ENCODE results near the gene SPATA21. TPM values are rescaled to one million over a fixed set of nuclear protein-coding genes. Genes with fewer than 3 reads are reported as not detected.

Gene SPATA21
- total and polyA plus RNA-seq, 2 experiments from 2014 or later: not detected

- Histone ChIP-seq H3K4me1 (ENCODE audit: insufficient read depth) (no peaks in the 10 kb centered on the region), H3K9me3 (ENCODE audit: low read depth) (no peaks in the 10 kb centered on the region), H3K27ac (no peak overlapping the region), H3K9ac (no peak overlapping the region), H3K4me2 (ENCODE audit: unreplicated experiment) (no peak overlapping the region), H3K4me3 (no peak overlapping the region), H3K36me3 (ENCODE audit: low read depth) (peaks cover 4% of the 10 kb centered on the region), H3K27me3 (replicated peaks; ENCODE audit: insufficient read depth) (no peaks in the 10 kb centered on the region), H3K79me2 (ENCODE audit: insufficient read depth) (no peaks in the 10 kb centered on the region), H3K9me2 (ENCODE audit: insufficient read depth) (no peaks in the 10 kb centered on the region), H3F3A (ENCODE audit: insufficient read depth) (no peaks in the 10 kb centered on the region), H2AFZ (no peak overlapping the region), H4K20me1 (ENCODE audit: insufficient read depth) (no peaks in the 10 kb centered on the region)
- DNase-seq: no peak
- WGBS, 2 experiments (ENCODE audit: low coverage in 1 of 2, low lambda C conversion rate in 2 of 2, missing lambda C conversion rate in 2 of 2): 91 to 92% methylated on average over 23 to 27 of the region's 28 CpGs
- TF ChIP-seq EZH2phosphoT487 (IDR thresholded peaks at IDR 0.05; ENCODE audit: insufficient read depth, low read depth): no peak
- TF ChIP-seq EZH2 (IDR thresholded peaks at IDR 0.05; ENCODE audit: insufficient read depth, poor library complexity, severe bottlenecking): no peak
- in situ Hi-C loops (cut with MboI): no loop called here
Measured at GRCh38 chr1:16474166-16474800, 37.1 kb upstream of the SPATA21 start.

- TF ChIP-seq EZH2 (IDR thresholded peaks at IDR 0.05; ENCODE audit: insufficient read depth, poor library complexity, severe bottlenecking) (no peak), EZH2phosphoT487 (IDR thresholded peaks at IDR 0.05; ENCODE audit: insufficient read depth, low read depth) (no peak)
- H3K36me3 ChIP-seq (ENCODE audit: low read depth): peaks cover 2% of the 10 kb centered on the region
- H3K9ac ChIP-seq: no peak overlapping the region
- in situ Hi-C loops (cut with MboI): no loop called here
- 0 out of 2 replicates have a peak, but pooled peaks cover 6% of the 10 kb centered on the region for H3F3A ChIP-seq (ENCODE audit: insufficient read depth)
- WGBS, 2 experiments (ENCODE audit: low coverage in 1 of 2, low lambda C conversion rate in 2 of 2, missing lambda C conversion rate in 2 of 2): 98 to 100% methylated on average over 3 of the region's 3 CpGs
- no peaks in the 10 kb centered on the region for H3K27me3 ChIP-seq (replicated peaks; ENCODE audit: insufficient read depth)
- H3K4me3 ChIP-seq: no peak overlapping the region
- no peaks in the 10 kb centered on the region for H4K20me1 ChIP-seq (ENCODE audit: insufficient read depth)
- DNase-seq: no peak
- no peak overlapping the region for H2AFZ ChIP-seq
- H3K9me3 ChIP-seq (ENCODE audit: low read depth): no peaks in the 10 kb centered on the region
- no peaks in the 10 kb centered on the region for H3K79me2 ChIP-seq (ENCODE audit: insufficient read depth)
- no peaks in the 10 kb centered on the region for H3K9me2 ChIP-seq (ENCODE audit: insufficient read depth)
- H3K4me2 ChIP-seq (ENCODE audit: unreplicated experiment): no peak overlapping the region
- no peak overlapping the region for H3K27ac ChIP-seq
- no peaks in the 10 kb centered on the region for H3K4me1 ChIP-seq (ENCODE audit: insufficient read depth)
Measured at GRCh38 chr1:16468558-16468957, 31.3 kb upstream of the SPATA21 start.

- DNase-seq: no peak
- no peaks in the 10 kb centered on the region for H3K79me2 ChIP-seq (ENCODE audit: insufficient read depth)
- H3K27ac ChIP-seq: no peak overlapping the region
- H2AFZ ChIP-seq: no peak overlapping the region
- TF ChIP-seq EZH2phosphoT487 (IDR thresholded peaks at IDR 0.05; ENCODE audit: insufficient read depth, low read depth): no peak
- TF ChIP-seq EZH2 (IDR thresholded peaks at IDR 0.05; ENCODE audit: insufficient read depth, poor library complexity, severe bottlenecking): no peak
- H3K9me3 ChIP-seq (ENCODE audit: low read depth): no peaks in the 10 kb centered on the region
- no peaks in the 10 kb centered on the region for H3K9me2 ChIP-seq (ENCODE audit: insufficient read depth)
- H3K4me3 ChIP-seq: no peak overlapping the region
- in situ Hi-C loops (cut with MboI): no loop called here
- peaks cover 8% of the 10 kb centered on the region; the same call in 1 of the 2 replicates for H3K36me3 ChIP-seq (ENCODE audit: low read depth)
- no peak overlapping the region for H3K4me2 ChIP-seq (ENCODE audit: unreplicated experiment)
- WGBS, 2 experiments (ENCODE audit: low coverage in 1 of 2, low lambda C conversion rate in 2 of 2, missing lambda C conversion rate in 2 of 2): 94% methylated on average over 21 of the region's 21 CpGs
- H3K27me3 ChIP-seq (replicated peaks; ENCODE audit: insufficient read depth): no peaks in the 10 kb centered on the region
- 0 out of 2 replicates have a peak, but pooled peaks cover 9% of the 10 kb centered on the region for H3F3A ChIP-seq (ENCODE audit: insufficient read depth)
- no peaks in the 10 kb centered on the region for H4K20me1 ChIP-seq (ENCODE audit: insufficient read depth)
- H3K4me1 ChIP-seq (ENCODE audit: insufficient read depth): no peaks in the 10 kb centered on the region
- no peak overlapping the region for H3K9ac ChIP-seq
Measured at GRCh38 chr1:16464917-16465625, 27.8 kb upstream of the SPATA21 start.

- Histone ChIP-seq H3K9me3 (ENCODE audit: low read depth) (no peaks in the 10 kb centered on the region), H3K27ac (no peak overlapping the region), H3K36me3 (ENCODE audit: low read depth) (peaks cover 28% of the 10 kb centered on the region), H3F3A (ENCODE audit: insufficient read depth) (0 out of 2 replicates have a peak, but pooled peaks cover 9% of the 10 kb centered on the region), H3K27me3 (replicated peaks; ENCODE audit: insufficient read depth) (no peaks in the 10 kb centered on the region), H3K4me1 (ENCODE audit: insufficient read depth) (no peaks in the 10 kb centered on the region), H4K20me1 (ENCODE audit: insufficient read depth) (no peaks in the 10 kb centered on the region), H3K4me2 (ENCODE audit: unreplicated experiment) (no peak overlapping the region), H3K9me2 (ENCODE audit: insufficient read depth) (no peaks in the 10 kb centered on the region), H2AFZ (no peak overlapping the region), H3K9ac (no peak overlapping the region), H3K79me2 (ENCODE audit: insufficient read depth) (no peaks in the 10 kb centered on the region), H3K4me3 (no peak overlapping the region)
- WGBS, 2 experiments (ENCODE audit: low coverage in 1 of 2, low lambda C conversion rate in 2 of 2, missing lambda C conversion rate in 2 of 2): 81% methylated on average over 7 of the region's 7 CpGs
- TF ChIP-seq EZH2phosphoT487 (IDR thresholded peaks at IDR 0.05; ENCODE audit: insufficient read depth, low read depth): no peak
- no peak for TF ChIP-seq EZH2 (IDR thresholded peaks at IDR 0.05; ENCODE audit: insufficient read depth, poor library complexity, severe bottlenecking)
- DNase-seq: no peak
- in situ Hi-C loops (cut with MboI): no loop called here
Measured at GRCh38 chr1:16462773-16463330, 25.6 kb upstream of the SPATA21 start.
